ENCODE results near the gene MSH4. TPM values are rescaled to one million over a fixed set of nuclear protein-coding genes. Genes with fewer than 3 reads are reported as not detected.
A peak's percentile ranks its signal among the peaks of the same experiment; 100 is the strongest.
"Not testable (repeated sequence)": the region's sequence is repeated elsewhere in the genome, so short reads cannot be mapped to it uniquely, and the experiment has no call there.

Gene MSH4
- total and polyA plus RNA-seq, 9 donors, result 0.09 to 0.65 (median 0.32) TPM

- 92% methylated on average over 2 of the region's 2 CpGs for WGBS (ENCODE audit: insufficient coverage)
- no peaks in the 10 kb centered on the region for H3K27me3 ChIP-seq (ENCODE audit: control insufficient read depth, insufficient read depth, low read length)
- no peak for DNase-seq
- no peak overlapping the region for H3K4me3 ChIP-seq (ENCODE audit: low read length)
- no peaks in the 10 kb centered on the region for H3K4me1 ChIP-seq (ENCODE audit: control insufficient read depth, insufficient read depth, low read length)
- no peaks in the 10 kb centered on the region for H3K9me3 ChIP-seq (replicated peaks; ENCODE audit: control insufficient read depth, low read depth, low read length)
- H3K27ac ChIP-seq (ENCODE audit: low read length), result no peak overlapping the region
- H3K36me3 ChIP-seq (ENCODE audit: control insufficient read depth, insufficient read depth, low read length), result no peaks in the 10 kb centered on the region
These were observed 120.2 kb downstream of the MSH4 start for GRCh38 chr1:75916834-75917233.

GRCh38 chr1:75922698-75923097, 126.0 kb downstream of the MSH4 start:
- no peaks in the 10 kb centered on the region for H3K9me3 ChIP-seq (replicated peaks; ENCODE audit: control insufficient read depth, low read depth, low read length)
- no CpG with 5 or more reads among the region's 1 CpG for WGBS (ENCODE audit: insufficient coverage)

GRCh38 chr1:75932304-75932703, 135.6 kb downstream of the MSH4 start, which contains the start of gene ASB17:
Gene ASB17, minus strand, starts transcription at chr1:75932404. Its CDS starts 113 bp downstream, at chr1:75932291.
- DNase-seq, result no peak
- Histone ChIP-seq H3K9me3 (replicated peaks; ENCODE audit: control insufficient read depth, low read depth, low read length) (no peaks in the 10 kb centered on the region), H3K4me3 (ENCODE audit: low read length) (no peak within 1 kb of the TSS), H3K4me1 (ENCODE audit: control insufficient read depth, insufficient read depth, low read length) (no peaks in the 10 kb centered on the region), H3K36me3 (ENCODE audit: control insufficient read depth, insufficient read depth, low read length) (no peaks in the 10 kb centered on the region), H3K27ac (ENCODE audit: low read length) (no peak within 1 kb of the TSS), H3K27me3 (ENCODE audit: control insufficient read depth, insufficient read depth, low read length) (no peaks in the 10 kb centered on the region)
- WGBS (ENCODE audit: insufficient coverage), result no CpG with 5 or more reads among the region's 1 CpG

More at GRCh38 chr1:75922698-75923097, 126.0 kb downstream of the MSH4 start:
- H3K27me3 ChIP-seq (ENCODE audit: control insufficient read depth, insufficient read depth, low read length), result no peaks in the 10 kb centered on the region
- no peaks in the 10 kb centered on the region for H3K4me1 ChIP-seq (ENCODE audit: control insufficient read depth, insufficient read depth, low read length)
- H3K27ac ChIP-seq (ENCODE audit: low read length), result no peak overlapping the region
- no peaks in the 10 kb centered on the region for H3K36me3 ChIP-seq (ENCODE audit: control insufficient read depth, insufficient read depth, low read length)
- H3K4me3 ChIP-seq (ENCODE audit: low read length), result no peak overlapping the region
- no peak for DNase-seq

GRCh38 chr1:75937034-75937433, 140.4 kb downstream of the MSH4 start:
- Histone ChIP-seq H3K4me3 (ENCODE audit: low read length) (no peak overlapping the region), H3K27me3 (ENCODE audit: control insufficient read depth, insufficient read depth, low read length) (no peaks in the 10 kb centered on the region), H3K27ac (ENCODE audit: low read length) (no peak overlapping the region), H3K9me3 (replicated peaks; ENCODE audit: control insufficient read depth, low read depth, low read length) (no peaks in the 10 kb centered on the region), H3K4me1 (ENCODE audit: control insufficient read depth, insufficient read depth, low read length) (no peaks in the 10 kb centered on the region), H3K36me3 (ENCODE audit: control insufficient read depth, insufficient read depth, low read length) (no peaks in the 10 kb centered on the region)
- no CpG with 5 or more reads among the region's 1 CpG for WGBS (ENCODE audit: insufficient coverage)
- no peak for DNase-seq

GRCh38 chr1:75943037-75943436, 146.4 kb downstream of the MSH4 start:
- WGBS (ENCODE audit: insufficient coverage), result 74% methylated on average over 3 of the region's 4 CpGs
- not testable (repeated sequence) for H3K4me1 ChIP-seq (ENCODE audit: control insufficient read depth, insufficient read depth, low read length); H3K4me3 ChIP-seq (ENCODE audit: low read length); H3K27ac ChIP-seq (ENCODE audit: low read length); H3K9me3 ChIP-seq (replicated peaks; ENCODE audit: control insufficient read depth, low read depth, low read length); H3K27me3 ChIP-seq (ENCODE audit: control insufficient read depth, insufficient read depth, low read length); H3K36me3 ChIP-seq (ENCODE audit: control insufficient read depth, insufficient read depth, low read length)
- peak; percentile 11 for DNase-seq

GRCh38 chr1:75950176-75950575, 153.5 kb downstream of the MSH4 start:
- H3K36me3 ChIP-seq (ENCODE audit: control insufficient read depth, insufficient read depth, low read length), result no peaks in the 10 kb centered on the region
- no peak overlapping the region for H3K4me3 ChIP-seq (ENCODE audit: low read length)
- H3K27me3 ChIP-seq (ENCODE audit: control insufficient read depth, insufficient read depth, low read length), result no peaks in the 10 kb centered on the region
- H3K4me1 ChIP-seq (ENCODE audit: control insufficient read depth, insufficient read depth, low read length), result no peaks in the 10 kb centered on the region
- DNase-seq, result no peak
- H3K27ac ChIP-seq (ENCODE audit: low read length), result no peak overlapping the region
- H3K9me3 ChIP-seq (replicated peaks; ENCODE audit: control insufficient read depth, low read depth, low read length), result no peaks in the 10 kb centered on the region
- no CpG with 5 or more reads among the region's 3 CpGs for WGBS (ENCODE audit: insufficient coverage)

- no peak overlapping the region for H3K4me3 ChIP-seq (ENCODE audit: low read length)
- no peak overlapping the region for H3K27ac ChIP-seq (ENCODE audit: low read length)
- H3K9me3 ChIP-seq (replicated peaks; ENCODE audit: control insufficient read depth, low read depth, low read length), result no peaks in the 10 kb centered on the region
- no peaks in the 10 kb centered on the region for H3K36me3 ChIP-seq (ENCODE audit: control insufficient read depth, insufficient read depth, low read length)
- no peaks in the 10 kb centered on the region for H3K27me3 ChIP-seq (ENCODE audit: control insufficient read depth, insufficient read depth, low read length)
- no peak for DNase-seq
- no peaks in the 10 kb centered on the region for H3K4me1 ChIP-seq (ENCODE audit: control insufficient read depth, insufficient read depth, low read length)
- no CpG with 5 or more reads among the region's 1 CpG for WGBS (ENCODE audit: insufficient coverage)
These were observed 155.3 kb downstream of the MSH4 start for GRCh38 chr1:75952016-75952415.

GRCh38 chr1:75953461-75953860, 156.8 kb downstream of the MSH4 start:
- Histone ChIP-seq H3K36me3 (ENCODE audit: control insufficient read depth, insufficient read depth, low read length) (no peaks in the 10 kb centered on the region), H3K27ac (ENCODE audit: low read length) (no peak overlapping the region), H3K4me1 (ENCODE audit: control insufficient read depth, insufficient read depth, low read length) (no peaks in the 10 kb centered on the region), H3K4me3 (ENCODE audit: low read length) (no peak overlapping the region), H3K27me3 (ENCODE audit: control insufficient read depth, insufficient read depth, low read length) (no peaks in the 10 kb centered on the region), H3K9me3 (replicated peaks; ENCODE audit: control insufficient read depth, low read depth, low read length) (no peaks in the 10 kb centered on the region)
- DNase-seq, result no peak
- whole genome bisulfite sequencing (ENCODE audit: insufficient coverage), result 56% methylated on average over 1 of the region's 4 CpGs

GRCh38 chr1:75954586-75954985, 157.9 kb downstream of the MSH4 start:
- Histone ChIP-seq H3K9me3 (replicated peaks; ENCODE audit: control insufficient read depth, low read depth, low read length) (no peaks in the 10 kb centered on the region), H3K4me3 (ENCODE audit: low read length) (no peak overlapping the region), H3K27ac (ENCODE audit: low read length) (no peak overlapping the region), H3K4me1 (ENCODE audit: control insufficient read depth, insufficient read depth, low read length) (no peaks in the 10 kb centered on the region), H3K36me3 (ENCODE audit: control insufficient read depth, insufficient read depth, low read length) (no peaks in the 10 kb centered on the region), H3K27me3 (ENCODE audit: control insufficient read depth, insufficient read depth, low read length) (no peaks in the 10 kb centered on the region)
- no peak for DNase-seq

Measured in muscle of leg (tissue), 11 donors.